ENCODE measurements around the gene SHROOM2.

SHROOM2 gene

GRCh38 chrX:9943420-9943819, 157.2 kb downstream of the SHROOM2 start:
- DNase-seq (ENCODE audit: low spot score): no peak

- DNase-seq (ENCODE audit: low spot score): no peak
These were observed 161.0 kb downstream of the SHROOM2 start for GRCh38 chrX:9947131-9947794.

GRCh38 chrX:9948406-9948805, 162.2 kb downstream of the SHROOM2 start:
- DNase-seq (ENCODE audit: low spot score): no peak

- DNase-seq (ENCODE audit: low spot score): no peak
These were observed 166.1 kb downstream of the SHROOM2 start for GRCh38 chrX:9952300-9952699.

- no peak for DNase-seq (ENCODE audit: low spot score)
These were observed 167.2 kb downstream of the SHROOM2 start for GRCh38 chrX:9953396-9953795.

GRCh38 chrX:9955506-9955905, 169.3 kb downstream of the SHROOM2 start:
- DNase-seq (ENCODE audit: low spot score): no peak

GRCh38 chrX:9957743-9958142, 171.5 kb downstream of the SHROOM2 start:
- no peak for DNase-seq (ENCODE audit: low spot score)

GRCh38 chrX:9958183-9958582, 172.0 kb downstream of the SHROOM2 start:
- DNase-seq (ENCODE audit: low spot score): no peak

- no peak for DNase-seq (ENCODE audit: low spot score)
These were observed 175.5 kb downstream of the SHROOM2 start for GRCh38 chrX:9961750-9962149.

GRCh38 chrX:9966775-9967408, 180.7 kb downstream of the SHROOM2 start, which contains the start of gene CLDN34:
Gene CLDN34, plus strand, starts transcription at chrX:9967358. Its CDS starts 0 bp downstream, at chrX:9967358.
- no peak for DNase-seq (ENCODE audit: low spot score)

GRCh38 chrX:9977635-9978034, 191.4 kb downstream of the SHROOM2 start:
- no peak for DNase-seq (ENCODE audit: low spot score)

GRCh38 chrX:9980401-9980800, 194.2 kb downstream of the SHROOM2 start:
- no peak for DNase-seq (ENCODE audit: low spot score)

GRCh38 chrX:9980927-9981326, 194.7 kb downstream of the SHROOM2 start:
- DNase-seq (ENCODE audit: low spot score): no peak

- no peak for DNase-seq (ENCODE audit: low spot score)
These were observed 197.2 kb downstream of the SHROOM2 start for GRCh38 chrX:9983441-9983840.

GRCh38 chrX:9983846-9984245, 197.6 kb downstream of the SHROOM2 start:
- DNase-seq (ENCODE audit: low spot score): no peak

- peak; percentile 37 for DNase-seq (ENCODE audit: low spot score)
These were observed 202.5 kb downstream of the SHROOM2 start for GRCh38 chrX:9988762-9989161.

GRCh38 chrX:9992061-9992460, 205.8 kb downstream of the SHROOM2 start:
- DNase-seq (ENCODE audit: low spot score): no peak

- no peak for DNase-seq (ENCODE audit: low spot score)
These were observed 206.5 kb downstream of the SHROOM2 start for GRCh38 chrX:9992724-9993123.

GRCh38 chrX:9995855-9996339, 209.7 kb downstream of the SHROOM2 start:
- peak; percentile 61 for DNase-seq (ENCODE audit: low spot score)

GRCh38 chrX:9997041-9997440, 210.8 kb downstream of the SHROOM2 start:
- no peak for DNase-seq (ENCODE audit: low spot score)

- DNase-seq (ENCODE audit: low spot score): no peak
These were observed 211.3 kb downstream of the SHROOM2 start for GRCh38 chrX:9997524-9997923.
